H1 (cell line): ENCODE data around the gene MAPT. TPM values are rescaled to one million over a fixed set of nuclear protein-coding genes. Genes with fewer than 3 reads are reported as not detected.
A peak's percentile ranks its signal among the peaks of the same experiment; 100 is the strongest.

Source experiments
- CTCF ChIA-PET: fragments of 300-600 bp; sonication (Branson Sonifier 250); formaldehyde crosslinking; loops from one replicate; lab custom pipeline; 2021; ENCODE audit not compliant: partially characterized antibody; lab: Charles Lee
- POLR2A ChIA-PET: fragments of 300-600 bp; sonication (Branson Sonifier 250); formaldehyde crosslinking; loops from one replicate; lab custom pipeline; 2021; ENCODE audit warnings: inconsistent platforms; ENCODE audit not compliant: partially characterized antibody; lab: Charles Lee
- DNase-seq, 2 experiments: peaks; one replicate each; pipeline versions ENCODE4 v3.0.0 to v3.0.0-alpha.2; 2010 to 2022; ENCODE audit warnings: low spot score in 2 of 2, low read depth in 1 of 2, mixed read lengths in 1 of 2
- FAIRE-seq: peaks from 2 replicates; lab custom pipeline; 2011; peaks lifted over from hg19 to GRCh38; lab: Jason Lieb, UNC
- H2AFZ ChIP-seq: 2 replicates; pipeline ENCODE4 v1.8.1; 2012; ENCODE audit warnings: low read length, inconsistent platforms
- H2AK5ac ChIP-seq: 2 replicates; pipeline ENCODE4 v1.6.1; 2013; ENCODE audit warnings: low read depth, low read length
- H2BK120ac ChIP-seq: replicated peaks from 2 replicates; pipeline ENCODE3; 2013; ENCODE audit warnings: low read depth, low read length, inconsistent platforms
- H2BK12ac ChIP-seq: 2 replicates; pipeline ENCODE4 v1.6.1; 2013; ENCODE audit warnings: low read depth, low read length
- H2BK15ac ChIP-seq: 2 replicates; pipeline ENCODE4 v1.6.1; 2013; ENCODE audit warnings: low read length
- H2BK20ac ChIP-seq: 2 replicates; pipeline ENCODE4 v1.6.1; 2013; ENCODE audit warnings: low read length
- H2BK5ac ChIP-seq: 2 replicates; pipeline ENCODE4 v1.6.1; 2013; ENCODE audit warnings: low read depth, low read length
- H3K14ac ChIP-seq: 2 replicates; pipeline ENCODE4 v1.6.1; 2013; ENCODE audit warnings: inconsistent platforms; ENCODE audit not compliant: insufficient read length
- H3K18ac ChIP-seq: 2 replicates; pipeline ENCODE4 v1.6.1; 2013; ENCODE audit warnings: low read length; ENCODE audit errors: extremely low read depth
- H3K23ac ChIP-seq: 2 replicates; pipeline ENCODE4 v1.6.1; 2013; ENCODE audit warnings: inconsistent platforms; ENCODE audit not compliant: insufficient read length
- H3K23me2 ChIP-seq: 2 replicates; pipeline ENCODE4 v1.6.1; 2013; ENCODE audit warnings: low read depth, low read length
- H3K27ac ChIP-seq: 2 replicates; pipeline ENCODE4 v1.6.1; 2011; ENCODE audit warnings: low read depth, low read length, inconsistent platforms
- H3K27me3 ChIP-seq, 4 experiments: replicated peaks in 1 of 4; 1 replicate in 1 of 4; 2 replicates in 3 of 4; pipeline versions ENCODE4 v1.6.1 to v1.8.1; 2011 to 2013; ENCODE audit warnings: low read length in 3 of 4, mild to moderate bottlenecking in 3 of 4, inconsistent platforms in 2 of 4, mixed read lengths in 2 of 4, moderate library complexity in 1 of 4; ENCODE audit not compliant: control insufficient read depth in 3 of 4, insufficient read depth in 3 of 4; ENCODE audit errors: extremely low read depth in 1 of 4
- H3K36me3 ChIP-seq, 4 experiments: 2 replicates each; pipeline versions ENCODE4 v1.6.1 to v1.8.1; 2011 to 2013; ENCODE audit warnings: mild to moderate bottlenecking in 4 of 4, low read length in 3 of 4, moderate library complexity in 2 of 4, control low read depth in 1 of 4, inconsistent platforms in 1 of 4; ENCODE audit not compliant: insufficient read depth in 4 of 4, control insufficient read depth in 2 of 4
- H3K4ac ChIP-seq: replicated peaks from 2 replicates; pipeline ENCODE3; 2013; ENCODE audit warnings: low read length, low read depth, mixed read lengths, inconsistent platforms; ENCODE audit not compliant: insufficient read length
- H3K4me1 ChIP-seq, 4 experiments: replicated peaks in 1 of 4; 1 replicate in 1 of 4; 2 replicates in 3 of 4; pipeline versions ENCODE4 v1.6.1 to v1.8.1; 2011 to 2013; ENCODE audit warnings: low read length in 3 of 4, inconsistent platforms in 2 of 4, mixed read lengths in 1 of 4; ENCODE audit not compliant: insufficient read depth in 4 of 4, control insufficient read depth in 3 of 4
- H3K4me2 ChIP-seq, 2 experiments: 2 replicates each; pipeline versions ENCODE4 v1.6.1 to v1.8.1; 2011 to 2013; ENCODE audit warnings: low read depth in 2 of 2, low read length in 2 of 2, control low read depth in 1 of 2, inconsistent platforms in 1 of 2, mild to moderate bottlenecking in 1 of 2; ENCODE audit not compliant: insufficient read depth in 1 of 2
- H3K4me3 ChIP-seq, 4 experiments: fragments of 200-600, 300-600 bp in 1 of 4; sonication (generic), shearing (Covaris generic), sonication (Bioruptor Twin) in 1 of 4; 2 replicates each; pipeline versions ENCODE4 v1.5.1 to v1.8.1; 2011 to 2016; ENCODE audit warnings: low read length in 4 of 4, low read depth in 3 of 4, control low read depth in 2 of 4, inconsistent platforms in 2 of 4, mild to moderate bottlenecking in 2 of 4, mixed read lengths in 1 of 4, moderate library complexity in 1 of 4; ENCODE audit not compliant: insufficient read depth in 2 of 4; ENCODE audit errors: extremely low read depth in 1 of 4
- H3K56ac ChIP-seq: replicated peaks from 2 replicates; pipeline ENCODE3; 2013; ENCODE audit warnings: low read depth, mild to moderate bottlenecking, mixed read lengths, low read length, inconsistent platforms; ENCODE audit not compliant: insufficient read length
- H3K79me1 ChIP-seq: 2 replicates; pipeline ENCODE4 v1.6.1; 2013; ENCODE audit warnings: low read depth, low read length, control low read depth
- H3K79me2 ChIP-seq, 2 experiments: 2 replicates each; pipeline versions ENCODE4 v1.6.1 to v1.8.1; 2012 to 2013; ENCODE audit warnings: low read length in 2 of 2, mild to moderate bottlenecking in 2 of 2, inconsistent platforms in 1 of 2; ENCODE audit not compliant: insufficient read depth in 2 of 2, control insufficient read depth in 1 of 2
- H3K9ac ChIP-seq, 4 experiments: replicated peaks in 1 of 4; 1 replicate in 1 of 4; 2 replicates in 3 of 4; pipeline versions ENCODE4 v1.6.1 to v1.8.1; 2011 to 2013; ENCODE audit warnings: low read depth in 3 of 4, low read length in 3 of 4, control low read depth in 2 of 4, mild to moderate bottlenecking in 2 of 4, moderate library complexity in 2 of 4, inconsistent platforms in 1 of 4; ENCODE audit errors: extremely low read depth in 1 of 4
- H3K9me3 ChIP-seq, 2 experiments: 2 replicates each; pipeline versions ENCODE4 v1.6.1 to v1.8.1; 2012 to 2013; ENCODE audit warnings: mild to moderate bottlenecking in 2 of 2, moderate library complexity in 2 of 2, control low read depth in 1 of 2, inconsistent platforms in 1 of 2, low read depth in 1 of 2, low read length in 1 of 2, mixed read lengths in 1 of 2; ENCODE audit not compliant: insufficient read depth in 2 of 2
- H4K20me1 ChIP-seq, 2 experiments: replicated peaks in 1 of 2; 2 replicates each; pipeline versions ENCODE3 to v1.8.1; 2011 to 2013; ENCODE audit warnings: inconsistent platforms in 2 of 2, low read length in 2 of 2, mild to moderate bottlenecking in 1 of 2; ENCODE audit not compliant: insufficient read depth in 2 of 2, control insufficient read depth in 1 of 2
- H4K5ac ChIP-seq: 2 replicates; pipeline ENCODE4 v1.6.1; 2013; ENCODE audit warnings: low read length, low read depth, mixed read lengths, inconsistent platforms; ENCODE audit not compliant: insufficient read length
- H4K8ac ChIP-seq: 2 replicates; pipeline ENCODE4 v1.8.0; 2013; ENCODE audit warnings: mild to moderate bottlenecking, moderate library complexity, low read length, inconsistent platforms; ENCODE audit not compliant: insufficient read depth; ENCODE audit errors: extremely low read depth
- H4K91ac ChIP-seq: replicated peaks from 2 replicates; pipeline ENCODE3; 2013; ENCODE audit warnings: low read length, mixed read lengths, inconsistent platforms; ENCODE audit not compliant: insufficient read length
- CEBPB ChIP-seq: IDR thresholded peaks from 2 replicates; pipeline ENCODE4 v1.6.1; 2012; ENCODE audit warnings: low read depth, low read length
- FOSL1 ChIP-seq: IDR thresholded peaks from 2 replicates; pipeline ENCODE4 v1.6.1; 2011; ENCODE audit warnings: mild to moderate bottlenecking, low read depth, low read length, moderate library complexity; ENCODE audit not compliant: insufficient read depth
- MAFK ChIP-seq: IDR thresholded peaks from 2 replicates; pipeline ENCODE4 v1.6.1; 2012; ENCODE audit warnings: low read depth, mild to moderate bottlenecking, improper control_type of control experiment, low read length
- NANOG ChIP-seq: IDR thresholded peaks from 2 replicates; pipeline ENCODE4 v1.6.1; 2011; ENCODE audit warnings: low read length, low read depth, mild to moderate bottlenecking, inconsistent platforms; ENCODE audit not compliant: insufficient read depth, poor library complexity, severe bottlenecking
- RNF2 ChIP-seq: fragments of 200-900, 300-1000 bp; sonication (generic); IDR thresholded peaks from 2 replicates; pipeline ENCODE4 v1.7.1; 2016; ENCODE audit warnings: borderline replicate concordance, low read depth, mild to moderate bottlenecking, antibody characterized with exemption, low read length; ENCODE audit not compliant: poor library complexity, severe bottlenecking; ENCODE audit errors: missing control alignments
- SRF ChIP-seq: IDR thresholded peaks from 2 replicates; pipeline ENCODE4 v1.6.1; 2011; ENCODE audit warnings: mild to moderate bottlenecking, low read depth, low read length, moderate library complexity
- TCF12 ChIP-seq: IDR thresholded peaks from 2 replicates; pipeline ENCODE4 v1.6.1; 2011; ENCODE audit warnings: low read depth, mild to moderate bottlenecking, low read length
- USF2 ChIP-seq: IDR thresholded peaks from 2 replicates; pipeline ENCODE4 v1.6.1; 2011; ENCODE audit warnings: low read length, improper control_type of control experiment
- ZNF274 ChIP-seq: IDR thresholded peaks from 2 replicates; pipeline ENCODE4 v1.7.0; 2012; ENCODE audit warnings: low read length, borderline replicate concordance; ENCODE audit errors: extremely low read depth
- WGBS, 2 experiments: shearing (Covaris generic) in 1 of 2; methylation state at CpG; one replicate each; pipeline versions ENCODE4 v1.1.6 to v1.1.7; 2013 to 2015; ENCODE audit warnings: low lambda C conversion rate in 2 of 2, mixed read lengths in 2 of 2, inconsistent platforms in 1 of 2, low coverage in 1 of 2, missing lambda C conversion rate in 1 of 2; ENCODE audit not compliant: insufficient replicate concordance in 2 of 2, insufficient coverage in 1 of 2, insufficient read length in 1 of 2; ENCODE audit errors: extremely low coverage in 1 of 2, missing lambda C conversion rate in 1 of 2; 5-methylcytosine and 5-hydroxymethylcytosine counted together
- polyA plus RNA-seq, 7 experiments: library from polyadenylated mRNA; depleted of rRNA in 3 of 7; stranded (reverse) in 5 of 7; unstranded in 2 of 7; fragments of >200 nt in 5 of 7; fragments of 200-250 nt in 2 of 7; gene quantifications; 1 replicate in 5 of 7; 2 replicates in 1 of 7; 4 replicates in 1 of 7; pipeline versions ENCODE4 v1.2.1 to v1.2.3, GENCODE V29; 2011 to 2013; ENCODE audit warnings: missing spikeins in 2 of 7, mixed read lengths in 2 of 7
- total RNA-seq: library from RNA; stranded (reverse); fragmentation: NEBNext Ultra II Directional; extraction: Animal tissue kit (Norgen Biotek cat#: 25700); gene quantifications from 2 replicates; pipeline ENCODE4 v1.2.1, GENCODE V29; 2021

The MAPT gene
- total and polyA plus RNA-seq, 2 of the 8 experiments (the other 6 are each of a cell fraction or from before 2014, with no cell fraction given): 0.54 to 1.7 TPM

GRCh38 chr17:45948881-45949624 lies 54.7 kb downstream of the MAPT start:
- Histone ChIP-seq H4K5ac (no peak overlapping the region), H3K14ac (no peak overlapping the region), H2BK5ac (no peak overlapping the region), H3K4ac (no peak overlapping the region), H3K27me3 (peaks cover 0 to 12% (median 11%) of the 10 kb centered on the region in 4 experiments; a peak in 6 of 7 replicates), H3K18ac (peak overlapping the region; percentile 87), H3K9me3 (no peaks in the 10 kb centered on the region), H3K79me1 (no peaks in the 10 kb centered on the region), H2BK120ac (peak overlapping the region; percentile 89), H3K79me2 (no peaks in the 10 kb centered on the region), H2AK5ac (no peak overlapping the region), H3K4me1 (peaks cover 0 to 6% (median 2%) of the 10 kb centered on the region in 4 experiments; a peak in 4 of 7 replicates), H4K8ac (no peak overlapping the region), H3K36me3 (no peaks in the 10 kb centered on the region), H3K4me3 (peak overlapping the region in 2 of 4 experiments; percentile 15 to 45; a peak in 3 of 8 replicates), H3K23me2 (no peaks in the 10 kb centered on the region), H4K20me1 (no peaks in the 10 kb centered on the region), H3K4me2 (peak overlapping the region; percentile 7 to 62; a peak in 3 of 4 replicates), H3K23ac (no peak overlapping the region), H3K9ac (no peak overlapping the region), H2AFZ (0 out of 2 replicates have a peak overlapping the region, but pooled peaks have one; percentile 56), H2BK12ac (0 out of 2 replicates have a peak overlapping the region, but pooled peaks have one; percentile 1), H4K91ac (no peak overlapping the region), H2BK15ac (peak overlapping the region; percentile 99; the same call in 1 of the 2 replicates), H2BK20ac (0 out of 2 replicates have a peak overlapping the region, but pooled peaks have one; percentile 48), H3K56ac (no peak overlapping the region), H3K27ac (no peak overlapping the region)
- WGBS, 2 experiments: 14% methylated on average over 34 of the region's 34 CpGs; no CpG with 5 or more reads in 1 of the 2 experiments
- DNase-seq (peak; percentile 39 to 84), FAIRE-seq (peak; percentile 24)
- ChIA-PET POLR2A (interaction anchor here (0.8 to 1.5 kb wide), 5 partner anchors 12 to 57 kb away, joined by 3 to 5 read pairs (median 3); partner anchors contain the start of gene MAPT), CTCF (interaction anchor here (1.1 to 4.3 kb wide), 17 partner anchors 9 to 165 kb away, joined by 3 to 28 read pairs (median 5); partner anchors contain the start of gene CRHR1)
- no peak for TF ChIP-seq USF2
- TF ChIP-seq SRF: no peak
- no peak for TF ChIP-seq ZNF274
- no peak for TF ChIP-seq RNF2
- no peak for TF ChIP-seq FOSL1
- peak; percentile 96 for TF ChIP-seq MAFK
- TF ChIP-seq TCF12: no peak
- TF ChIP-seq CEBPB: no peak
- no peak for TF ChIP-seq NANOG
